K562 (cell line): ENCODE results near the gene GYS1. TPM values are rescaled to one million over a fixed set of nuclear protein-coding genes. Genes with fewer than 3 reads are reported as not detected.

Experiments
- ADNP ChIP-seq: fragments of 200-800 bp; sonication (Bioruptor generic); IDR thresholded peaks from 2 replicates; pipeline ENCODE4 v1.6.1; 2016; ENCODE audit warnings: missing genetic modification characterization, missing compliant biosample characterization
- DPF2 ChIP-seq: fragments of 450-650 bp; IDR thresholded peaks from 2 replicates; pipeline ENCODE4 v1.6.1; 2016
- PRDM10 ChIP-seq: fragments of 450-650 bp; IDR thresholded peaks from 2 replicates; pipeline ENCODE4 v1.6.1; 2018; ENCODE audit not compliant: partially characterized antibody
- SMARCA5 ChIP-seq: fragments of 450-650 bp; IDR thresholded peaks from 2 replicates; pipeline ENCODE4 v1.6.1; 2016
- SREBF1 ChIP-seq: fragments of 150-350 bp; IDR thresholded peaks from 2 replicates; pipeline ENCODE4 v1.6.1; 2014; ENCODE audit warnings: antibody characterized with exemption, low read depth, low read length, borderline replicate concordance
- STAT6 ChIP-seq: sonication (generic); formaldehyde crosslinking; IDR thresholded peaks from 2 replicates; pipeline ENCODE4 v1.8.1; 2023; ENCODE audit warnings: mild to moderate bottlenecking, missing genetic modification reagents
- U2AF1 ChIP-seq: fragments of 200-400 bp; formaldehyde crosslinking; optimal IDR thresholded peaks from 2 replicates; pipeline ENCODE3; 2017; ENCODE audit warnings: mild to moderate bottlenecking, low read depth, low read length, moderate library complexity
- ZBTB34 ChIP-seq: fragments of 250-450 bp; sonication (Bioruptor Pico); IDR thresholded peaks from 2 replicates; pipeline ENCODE4 v1.8.0; 2021; ENCODE audit warnings: mild to moderate bottlenecking, moderate library complexity
- ZNF347 ChIP-seq: fragments of 450-650 bp; formaldehyde crosslinking; IDR thresholded peaks from 2 replicates; pipeline ENCODE4 v1.4.0; 2020; ENCODE audit warnings: low read depth, mild to moderate bottlenecking, moderate library complexity
- ZNF384 ChIP-seq: IDR thresholded peaks from 2 replicates; pipeline ENCODE4 v1.6.1; 2012; ENCODE audit warnings: low read depth, low read length, improper control_type of control experiment
- ZNF407 ChIP-seq: fragments of 450-650 bp; IDR thresholded peaks from 2 replicates; pipeline ENCODE4 v1.6.1; 2016; ENCODE audit warnings: low read depth
- ZNF780A ChIP-seq: fragments of 250-450 bp; sonication (Bioruptor Pico); IDR thresholded peaks from 2 replicates; pipeline ENCODE4 v1.5.0; 2021; ENCODE audit warnings: mild to moderate bottlenecking
- polyA plus RNA-seq, 8 experiments: library from polyadenylated mRNA; depleted of rRNA in 4 of 8; stranded (reverse) in 5 of 8; unstranded in 3 of 8; fragments of >200 nt; fragmentation: Nextera tagmentation in 2 of 8; fragmentation: Illumina TruSeq in 1 of 8; extraction: Ambion mirVana in 2 of 8; extraction: Trizol in 1 of 8; gene quantifications; 2 replicates each; pipeline versions ENCODE4 v1.2.1 to v1.2.3, GENCODE V29; 2011 to 2014; ENCODE audit warnings: inconsistent platforms in 1 of 8, missing spikeins in 1 of 8
- total RNA-seq, 7 experiments: library from RNA; depleted of rRNA in 6 of 7; stranded (reverse); fragments of >200 nt in 6 of 7; fragmentation: Illumina TruSeq in 2 of 7; extraction: Trizol in 2 of 7; gene quantifications; 2 replicates each; pipeline versions ENCODE4 v1.2.1 to v1.2.3, GENCODE V29; 2011 to 2021; ENCODE audit warnings: low replicate concordance in 1 of 7

The GYS1 gene
- total and polyA plus RNA-seq, 9 of the 15 experiments (the other 6 are each of a cell fraction or from before 2014, with no cell fraction given) = 1.9 to 31.1 (median 15.2) TPM

GRCh38 chr19:48953990-48954594 lies 39.0 kb downstream of the GYS1 start (continued):
- no peak for TF ChIP-seq PRDM10
- TF ChIP-seq ZNF347 (CRISPR knock-in tag) = no peak
- TF ChIP-seq SMARCA5 = peak; percentile 70; the same call in 1 of the 2 replicates
- TF ChIP-seq ADNP (tag) = 0 out of 2 replicates have a peak, but pooled peaks have one; percentile 52
- no peak for TF ChIP-seq U2AF1
- no peak for TF ChIP-seq STAT6 (CRISPR knock-in tag)
- no peak for TF ChIP-seq SREBF1
- TF ChIP-seq DPF2 = peak; percentile 66
- TF ChIP-seq ZNF384 = peak; percentile 62
- TF ChIP-seq ZBTB34 = no peak
- no peak for TF ChIP-seq ZNF407
- TF ChIP-seq ZNF780A (CRISPR knock-in tag) = no peak
